ENCODE measurements around the gene TCHHL1.

DNA sequence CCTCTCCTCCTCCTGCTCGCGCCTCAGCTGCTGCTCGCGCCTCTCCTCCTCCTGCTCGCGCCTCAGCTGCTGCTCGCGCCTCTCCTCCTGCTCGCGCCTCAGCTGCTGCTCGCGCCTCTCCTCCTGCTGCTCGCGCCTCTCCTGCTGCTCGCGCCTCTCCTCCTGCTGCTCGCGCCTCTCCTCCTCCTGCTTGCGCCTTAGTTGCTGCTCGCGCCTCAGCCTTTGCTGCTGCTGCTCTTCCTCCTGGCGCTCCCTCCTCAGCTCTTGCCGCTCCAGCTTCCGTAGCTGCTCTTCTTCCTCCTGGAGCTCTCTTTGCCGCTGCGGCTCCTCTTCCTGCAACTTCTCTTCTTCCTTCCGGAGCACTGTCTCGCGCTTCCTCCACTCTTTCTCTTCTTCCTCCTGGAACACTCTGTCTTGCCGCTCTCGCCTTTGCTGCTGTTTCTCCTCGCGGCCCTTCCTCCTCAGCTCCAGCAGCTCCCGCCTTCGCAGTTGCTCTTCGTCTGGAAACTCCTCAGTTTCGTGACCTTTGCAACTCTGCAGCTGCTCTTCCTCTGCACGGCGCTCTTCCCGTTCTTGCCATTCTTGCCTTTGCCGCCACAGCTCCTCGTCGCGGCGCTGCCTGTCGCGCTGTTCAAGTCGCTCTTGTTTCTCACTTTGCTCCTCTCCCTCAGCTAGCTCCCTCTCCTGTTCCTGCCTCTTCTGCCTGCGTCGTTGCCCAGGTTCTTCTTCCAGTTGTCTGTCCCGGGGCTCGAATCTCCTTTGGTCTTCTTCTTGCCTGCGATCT, 23.4 kb upstream of the TCHHL1 start:
- no peak for TF ChIP-seq POLR2A (IDR thresholded peaks at IDR 0.05)
- TF ChIP-seq, protein P1, sequence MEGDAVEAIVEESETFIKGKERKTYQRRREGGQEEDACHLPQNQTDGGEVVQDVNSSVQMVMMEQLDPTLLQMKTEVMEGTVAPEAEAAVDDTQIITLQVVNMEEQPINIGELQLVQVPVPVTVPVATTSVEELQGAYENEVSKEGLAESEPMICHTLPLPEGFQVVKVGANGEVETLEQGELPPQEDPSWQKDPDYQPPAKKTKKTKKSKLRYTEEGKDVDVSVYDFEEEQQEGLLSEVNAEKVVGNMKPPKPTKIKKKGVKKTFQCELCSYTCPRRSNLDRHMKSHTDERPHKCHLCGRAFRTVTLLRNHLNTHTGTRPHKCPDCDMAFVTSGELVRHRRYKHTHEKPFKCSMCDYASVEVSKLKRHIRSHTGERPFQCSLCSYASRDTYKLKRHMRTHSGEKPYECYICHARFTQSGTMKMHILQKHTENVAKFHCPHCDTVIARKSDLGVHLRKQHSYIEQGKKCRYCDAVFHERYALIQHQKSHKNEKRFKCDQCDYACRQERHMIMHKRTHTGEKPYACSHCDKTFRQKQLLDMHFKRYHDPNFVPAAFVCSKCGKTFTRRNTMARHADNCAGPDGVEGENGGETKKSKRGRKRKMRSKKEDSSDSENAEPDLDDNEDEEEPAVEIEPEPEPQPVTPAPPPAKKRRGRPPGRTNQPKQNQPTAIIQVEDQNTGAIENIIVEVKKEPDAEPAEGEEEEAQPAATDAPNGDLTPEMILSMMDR (IDR thresholded peaks at IDR 0.05) = no peak
- no peak for TF ChIP-seq POLR2AphosphoS5 (IDR thresholded peaks at IDR 0.05)
